Stomach (tissue), 4 donors: Measurements from ENCODE around the gene PSENEN.

Source experiments
- CTCF ChIP-seq, 7 experiments: fragments of 450-650 bp in 4 of 7; fragments of 200-600 bp in 3 of 7; sonication (generic) in 3 of 7; IDR thresholded peaks; one replicate each; pipeline ENCODE4 v1.5.1; 2016 to 2019; ENCODE audit warnings: antibody characterized with exemption in 7 of 7, control low read depth in 2 of 7, mild to moderate bottlenecking in 1 of 7
- POLR2A ChIP-seq, 4 donors: fragments of 450-650 bp; IDR thresholded peaks; one replicate each; pipeline ENCODE4 v1.6.1; 2016; ENCODE audit warnings: antibody characterized with exemption in 4 of 4, control low read depth in 2 of 4, mild to moderate bottlenecking in 1 of 4, moderate library complexity in 1 of 4

GRCh38 chr19:35764432-35765315 lies 19.2 kb downstream of the PSENEN start:
- no peak for TF ChIP-seq CTCF (IDR thresholded peaks at IDR 0.05)
- no peak for TF ChIP-seq POLR2A (IDR thresholded peaks at IDR 0.05)
